LHCN-M2 (cell line): ENCODE results near the gene RRP15. TPM values are rescaled to one million over a fixed set of nuclear protein-coding genes. Genes with fewer than 3 reads are reported as not detected.
A peak's percentile ranks its signal among the peaks of the same experiment; 100 is the strongest.
"Not testable (repeated sequence)": the region's sequence is repeated elsewhere in the genome, so short reads cannot be mapped to it uniquely, and the experiment has no call there.

ENCODE experiments used
- DNase-seq: peaks from one replicate; pipeline ENCODE4 v3.0.0-alpha.2; 2012; ENCODE audit warnings: low read depth
- total RNA-seq: library from RNA; depleted of rRNA; stranded (reverse); fragments of >200 nt; gene quantifications from 2 replicates; pipeline ENCODE4 v1.2.3, GENCODE V29; 2014

Gene RRP15
- total RNA-seq, 1 experiment from 2014 or later = 8.2 TPM

DNA sequence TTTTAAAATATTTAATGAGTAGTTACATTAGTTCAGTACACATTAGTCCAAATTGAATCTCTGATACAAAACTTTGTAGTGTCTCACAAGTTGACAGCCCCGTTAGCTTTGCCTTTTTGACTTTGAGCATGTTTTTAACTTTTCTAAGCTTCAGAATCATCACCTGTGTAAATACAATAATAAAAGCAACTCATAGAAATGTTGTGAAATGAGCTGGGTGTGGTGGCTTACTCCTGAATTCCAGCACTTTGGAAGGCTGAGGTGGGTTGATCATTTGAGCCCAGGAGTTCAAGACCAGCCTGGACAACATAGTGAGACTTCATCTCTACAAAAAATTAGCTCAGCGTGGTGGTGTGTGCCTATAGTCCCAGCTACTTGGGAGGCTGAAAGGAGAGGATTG, 11.1 kb downstream of the RRP15 start:
- no peak for DNase-seq

- no peak for DNase-seq
Observed at GRCh38 chr1:218297461-218297860, 12.4 kb downstream of the RRP15 start.

DNA sequence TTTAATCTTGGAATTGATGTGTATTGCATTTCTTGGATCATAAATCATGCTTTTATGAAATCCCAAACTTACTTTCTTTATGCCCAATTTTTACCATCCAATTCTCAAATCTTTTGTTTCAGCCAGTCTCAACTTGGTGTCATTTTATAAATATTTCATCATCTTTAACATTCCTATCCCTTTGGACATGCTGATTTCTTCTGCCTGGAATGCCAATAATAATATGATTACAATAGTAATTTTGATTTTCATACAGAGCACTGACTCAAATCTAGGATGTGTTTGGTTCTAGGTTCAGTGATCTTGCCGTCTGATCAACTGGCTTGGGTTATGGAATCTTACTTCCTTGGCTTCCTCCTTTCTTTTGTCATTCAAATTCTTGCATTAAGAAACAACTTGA, 12.8 kb downstream of the RRP15 start:
- DNase-seq = no peak

- DNase-seq = no peak
Observed at GRCh38 chr1:218298398-218298797, 13.3 kb downstream of the RRP15 start.

GRCh38 chr1:218299416-218299815, 14.3 kb downstream of the RRP15 start:
- peak; percentile 46 for DNase-seq

DNA sequence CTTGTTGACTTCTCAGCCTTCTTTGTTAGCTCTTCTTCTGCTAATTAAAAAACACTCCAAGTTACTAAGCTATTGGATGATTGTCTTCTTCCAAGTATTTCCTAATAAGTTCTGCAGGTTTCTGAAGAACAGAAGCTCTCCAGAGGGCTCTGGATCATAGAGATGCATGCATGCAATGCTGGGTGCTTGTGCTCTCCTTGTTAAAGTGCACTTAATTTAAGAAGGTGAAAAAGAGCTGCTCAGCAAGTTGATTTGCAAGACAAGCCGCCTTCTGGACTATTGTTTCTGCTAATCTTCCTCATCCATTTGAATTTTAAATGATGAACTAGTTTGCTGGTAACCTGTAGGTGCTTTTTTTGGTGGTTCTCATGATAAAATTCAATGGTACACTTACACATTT, 16.1 kb downstream of the RRP15 start:
- DNase-seq = no peak

DNA sequence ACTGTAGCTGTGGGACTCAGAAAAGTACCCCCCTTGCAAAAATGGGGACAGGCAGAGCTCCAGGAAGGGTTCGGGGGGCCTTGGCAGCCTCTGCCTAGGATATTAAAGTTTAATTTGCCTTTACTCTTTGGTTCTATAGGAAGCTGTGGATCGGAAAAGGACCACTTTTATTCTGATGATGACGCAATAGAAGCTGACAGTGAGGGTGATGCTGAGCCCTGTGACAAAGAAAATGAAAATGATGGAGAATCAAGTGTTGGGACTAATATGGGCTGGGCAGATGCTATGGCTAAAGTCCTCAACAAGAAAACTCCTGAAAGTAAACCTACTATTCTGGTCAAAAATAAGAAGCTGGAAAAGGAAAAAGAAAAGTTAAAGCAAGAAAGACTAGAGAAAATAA, 17.1 kb downstream of the RRP15 start:
- no peak for DNase-seq

DNA sequence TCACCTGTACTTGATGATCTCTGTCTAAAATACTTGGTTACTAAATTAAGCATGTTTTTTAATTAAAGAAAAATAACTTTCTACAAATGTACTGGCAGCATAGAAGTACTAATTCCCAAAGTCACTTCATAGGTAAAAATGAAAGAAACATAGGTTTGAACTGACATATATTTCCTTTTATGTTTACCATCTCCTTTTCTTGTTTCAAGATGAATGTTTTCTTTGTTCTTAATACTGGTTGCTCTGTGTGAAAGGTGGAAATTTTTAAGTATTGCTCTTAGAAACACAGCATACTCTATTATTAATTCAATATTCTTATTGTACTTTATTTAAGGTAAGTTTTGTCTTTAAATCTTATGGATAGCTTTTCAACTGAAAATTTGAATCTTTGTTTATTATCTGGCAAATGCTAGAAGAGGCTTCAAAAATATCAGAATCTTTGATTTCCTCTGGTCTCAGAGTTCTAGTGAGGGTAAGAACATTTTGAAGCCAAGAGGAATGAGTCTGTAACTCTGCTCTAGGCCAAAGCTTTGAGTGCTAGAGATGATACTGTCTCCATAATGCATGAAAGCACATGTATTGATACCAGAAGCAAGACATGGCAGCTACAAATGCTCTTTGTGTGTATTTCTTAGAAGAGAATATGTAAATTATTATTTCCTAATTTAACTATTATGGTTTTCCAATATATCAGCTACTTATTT, 18.2 kb downstream of the RRP15 start:
- no peak for DNase-seq

DNA sequence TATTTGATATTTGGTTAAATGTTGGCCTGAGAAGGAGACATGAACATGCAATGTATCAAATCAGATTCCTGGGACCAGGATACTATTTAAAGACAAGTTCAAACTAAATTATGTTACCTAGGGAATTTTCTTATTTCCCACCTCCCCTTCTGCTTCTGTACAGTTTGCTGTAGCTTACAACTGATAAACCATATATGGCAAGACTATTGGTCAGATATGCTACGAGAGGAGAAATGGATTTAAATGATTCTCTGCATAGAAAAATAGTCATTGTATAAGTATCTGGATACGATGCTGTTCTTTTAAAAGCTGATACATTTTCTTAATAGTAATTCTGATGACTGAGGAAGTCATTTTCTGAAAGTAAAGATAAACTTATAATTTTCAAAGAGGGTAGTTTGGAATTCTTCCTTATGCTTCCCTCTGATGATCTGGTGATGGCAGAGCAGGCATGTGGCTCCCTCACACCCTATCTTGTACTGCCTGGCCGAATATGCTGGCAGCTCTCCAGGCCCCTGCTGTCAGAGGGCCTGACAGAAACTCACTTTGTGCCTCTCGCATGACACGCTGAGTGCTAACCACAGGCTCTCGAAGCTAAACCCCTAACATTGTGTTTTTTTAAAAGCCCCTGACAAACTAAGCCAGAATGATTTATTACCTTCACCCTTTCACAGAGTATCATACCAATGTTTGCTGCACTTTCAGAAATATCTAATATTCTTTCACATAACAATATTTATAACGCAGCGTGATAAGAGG, 19.4 kb downstream of the RRP15 start:
- DNase-seq = peak; percentile 75

DNA sequence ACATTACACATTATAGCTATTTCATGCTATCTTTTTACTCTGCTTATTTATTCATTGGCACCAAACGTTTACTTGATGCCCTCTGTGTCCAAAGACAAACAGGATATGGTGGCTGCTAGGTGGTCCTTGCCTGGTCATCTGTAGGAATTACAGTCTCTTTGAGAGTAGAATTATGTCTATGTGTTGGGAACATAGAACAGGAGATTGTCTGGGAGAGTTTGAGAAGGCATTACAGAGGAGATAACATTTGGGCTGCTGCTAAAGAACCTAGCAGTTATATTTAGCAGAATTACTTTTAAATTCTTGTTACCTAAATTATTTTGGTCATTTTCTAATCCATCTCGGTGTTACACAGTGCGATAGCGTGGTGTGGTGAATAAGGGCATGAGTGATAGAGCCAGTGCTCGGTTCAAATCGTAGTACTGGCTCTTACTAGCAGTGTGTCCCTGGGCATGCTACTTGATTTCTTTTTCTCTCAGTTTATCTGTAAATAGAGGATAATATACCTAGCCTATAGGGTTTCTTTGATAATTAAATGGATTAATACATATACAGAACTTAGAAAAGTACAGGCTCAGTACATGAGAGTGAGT, 20.5 kb downstream of the RRP15 start:
- no peak for DNase-seq

DNA sequence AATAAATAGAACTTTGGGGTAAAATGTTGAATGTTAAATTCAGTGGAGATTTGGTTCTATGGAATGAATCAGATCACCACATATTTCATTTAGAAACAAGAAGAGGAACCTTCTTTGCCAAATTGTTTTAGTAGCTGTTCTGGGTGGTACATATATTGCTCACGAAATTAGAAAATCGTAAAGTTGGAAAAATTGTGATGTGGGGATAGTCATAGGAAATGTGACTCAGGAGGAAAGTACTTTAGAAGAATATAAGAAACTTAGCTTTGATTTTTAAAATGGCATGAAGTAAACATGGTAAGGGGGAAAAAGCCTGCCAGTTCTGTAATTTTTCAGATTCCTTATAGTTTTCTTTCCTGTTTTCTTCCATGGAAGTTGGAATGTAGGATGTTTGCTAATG, 27.4 kb downstream of the RRP15 start:
- no peak for DNase-seq

DNA sequence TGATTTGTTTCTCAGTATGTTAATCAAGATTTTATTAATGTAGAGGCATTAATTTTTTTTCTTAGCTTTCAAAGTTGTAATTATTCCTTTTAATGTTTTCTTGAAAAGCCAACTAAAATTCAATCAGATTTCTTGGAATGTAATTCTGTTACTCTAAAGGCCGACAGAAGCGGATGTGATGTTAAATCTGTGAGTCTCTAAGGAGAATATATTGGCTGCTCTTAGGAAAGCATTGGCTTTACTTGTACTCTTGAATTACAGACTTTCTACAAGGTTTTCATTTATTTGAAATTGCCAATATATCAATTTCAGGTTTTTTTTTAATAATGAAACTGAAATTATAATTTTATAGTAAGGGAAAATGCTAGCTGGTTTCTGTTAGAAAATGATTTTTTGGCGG, 29.2 kb downstream of the RRP15 start:
- no peak for DNase-seq

DNA sequence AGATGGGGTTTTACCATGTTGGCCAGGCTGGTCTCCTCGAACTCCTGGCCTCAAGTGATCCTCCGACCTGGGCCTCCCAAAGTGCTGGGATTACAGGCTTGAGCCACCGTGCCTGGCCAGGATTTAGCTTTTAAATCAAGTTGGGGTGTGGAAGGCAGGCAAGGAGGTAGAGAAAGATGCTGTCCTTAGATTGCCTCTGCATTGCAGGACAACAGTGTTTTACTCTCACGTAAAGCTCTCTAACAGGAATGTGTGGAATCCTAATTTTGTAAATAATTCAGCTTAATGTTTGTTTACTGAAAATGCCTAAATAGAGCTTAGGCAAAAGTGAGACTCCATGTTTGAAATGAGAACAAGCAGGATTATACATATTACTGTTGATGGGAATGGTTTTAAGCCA, 30.5 kb downstream of the RRP15 start:
- DNase-seq = no peak

DNA sequence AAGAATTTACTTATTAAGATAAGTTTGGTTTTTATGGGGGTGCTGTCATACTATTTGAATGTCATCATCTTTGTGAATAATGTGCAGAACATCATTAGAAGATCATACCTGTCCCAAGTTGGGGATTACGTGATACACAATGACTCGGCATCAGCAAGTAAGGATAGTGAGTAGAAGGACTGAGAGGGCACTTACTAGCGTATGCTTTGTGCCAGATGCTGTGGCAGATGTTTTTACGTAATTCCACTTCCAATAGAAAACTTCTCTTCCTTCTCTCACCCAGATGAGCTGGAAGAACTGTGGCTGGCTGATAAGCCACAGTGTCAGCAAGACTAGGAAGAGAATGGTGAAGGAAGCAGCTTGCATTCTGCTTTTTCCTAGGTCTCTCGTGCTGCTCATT, 32.0 kb downstream of the RRP15 start:
- no peak for DNase-seq

- DNase-seq = not testable (repeated sequence)
Observed at GRCh38 chr1:218320182-218320581, 35.1 kb downstream of the RRP15 start.

- DNase-seq = no peak
Observed at GRCh38 chr1:218322762-218323161, 37.7 kb downstream of the RRP15 start.

GRCh38 chr1:218323568-218324225, 38.6 kb downstream of the RRP15 start:
- DNase-seq = no peak

DNA sequence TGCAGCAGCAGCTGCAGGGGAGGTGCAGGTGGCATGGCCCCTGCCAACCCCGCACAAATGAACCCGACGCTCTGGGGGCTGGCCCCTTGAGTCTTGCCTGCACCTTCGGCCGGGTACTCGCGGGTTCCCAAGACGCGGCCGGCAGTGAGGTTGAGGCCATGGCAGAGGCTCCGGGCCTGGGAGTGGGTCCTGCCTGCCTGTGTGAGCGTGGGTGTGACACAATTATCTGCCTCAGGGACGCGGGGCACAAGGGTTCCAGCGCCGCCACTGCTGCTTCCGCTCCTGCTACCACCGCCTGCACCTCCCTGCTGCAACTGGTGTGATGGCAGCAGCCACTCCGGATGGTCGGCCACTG, 39.1 kb downstream of the RRP15 start:
- DNase-seq = no peak

- no peak for DNase-seq
Observed at GRCh38 chr1:218328769-218329168, 43.7 kb downstream of the RRP15 start.

- peak; percentile 38 for DNase-seq
Observed at GRCh38 chr1:218330043-218330623, 45.0 kb downstream of the RRP15 start.

DNA sequence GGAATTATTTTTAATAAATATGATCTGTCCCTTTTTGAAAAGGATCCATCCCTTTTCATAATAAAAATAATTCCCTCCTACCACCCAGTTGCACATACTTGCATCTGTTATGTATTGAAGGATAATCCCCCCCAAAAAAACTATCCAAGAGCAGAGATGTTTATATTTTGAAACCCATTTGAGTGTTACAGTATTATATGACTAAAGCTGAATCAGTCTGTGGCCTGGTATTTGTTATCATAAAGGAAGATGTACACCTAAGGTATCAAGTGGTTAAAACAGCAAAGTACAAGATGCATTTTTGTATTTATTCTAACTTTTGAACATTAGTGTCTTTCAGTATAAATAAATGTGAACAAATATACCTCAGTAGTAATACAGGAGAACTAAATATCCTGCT, 47.3 kb downstream of the RRP15 start:
- DNase-seq = peak; percentile 30

DNA sequence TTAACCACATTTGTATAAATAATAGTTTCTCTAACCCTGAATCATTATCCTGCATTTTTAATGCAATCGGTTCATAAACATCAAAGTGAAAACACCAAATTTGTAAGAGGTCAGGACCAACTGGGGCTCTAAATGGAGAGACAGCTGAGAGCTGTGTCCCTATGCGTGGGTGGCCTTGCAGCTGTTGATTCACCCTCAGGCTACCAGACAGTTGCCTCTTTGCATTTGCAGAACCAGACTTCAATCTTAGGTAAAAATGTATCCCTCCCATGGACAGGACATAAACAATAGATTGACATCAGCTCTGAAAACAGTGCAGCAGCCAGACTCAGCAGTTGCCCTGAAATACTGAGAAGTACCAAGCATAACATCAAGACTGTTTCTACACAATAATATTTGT, 51.2 kb downstream of the RRP15 start:
- DNase-seq = peak; percentile 81
